HUES48 (cell line): Measurements from ENCODE around the gene PROC.

ENCODE experiments used
- H3K27ac ChIP-seq: one replicate; pipeline ENCODE4 v1.7.0; 2013; ENCODE audit warnings: low read depth, low read length, inconsistent platforms
- H3K27me3 ChIP-seq: 2 replicates; pipeline ENCODE4 v1.6.1; 2013; ENCODE audit warnings: mild to moderate bottlenecking, low read length; ENCODE audit not compliant: control insufficient read depth, insufficient read depth
- H3K36me3 ChIP-seq: 2 replicates; pipeline ENCODE4 v1.6.1; 2013; ENCODE audit warnings: low read length; ENCODE audit not compliant: control insufficient read depth, insufficient read depth
- H3K4me1 ChIP-seq: 2 replicates; pipeline ENCODE4 v1.6.1; 2013; ENCODE audit warnings: mild to moderate bottlenecking, low read length; ENCODE audit not compliant: control insufficient read depth, insufficient read depth
- H3K4me3 ChIP-seq: 2 replicates; pipeline ENCODE4 v1.5.1; 2013; ENCODE audit warnings: mild to moderate bottlenecking, low read depth, low read length
- H3K9ac ChIP-seq: 2 replicates; pipeline ENCODE4 v1.6.1; 2013; ENCODE audit warnings: mild to moderate bottlenecking, low read depth, low read length, moderate library complexity
- H3K9me3 ChIP-seq: 2 replicates; pipeline ENCODE4 v1.6.1; 2013; ENCODE audit warnings: low read length; ENCODE audit not compliant: control insufficient read depth, insufficient read depth

The PROC gene

DNA sequence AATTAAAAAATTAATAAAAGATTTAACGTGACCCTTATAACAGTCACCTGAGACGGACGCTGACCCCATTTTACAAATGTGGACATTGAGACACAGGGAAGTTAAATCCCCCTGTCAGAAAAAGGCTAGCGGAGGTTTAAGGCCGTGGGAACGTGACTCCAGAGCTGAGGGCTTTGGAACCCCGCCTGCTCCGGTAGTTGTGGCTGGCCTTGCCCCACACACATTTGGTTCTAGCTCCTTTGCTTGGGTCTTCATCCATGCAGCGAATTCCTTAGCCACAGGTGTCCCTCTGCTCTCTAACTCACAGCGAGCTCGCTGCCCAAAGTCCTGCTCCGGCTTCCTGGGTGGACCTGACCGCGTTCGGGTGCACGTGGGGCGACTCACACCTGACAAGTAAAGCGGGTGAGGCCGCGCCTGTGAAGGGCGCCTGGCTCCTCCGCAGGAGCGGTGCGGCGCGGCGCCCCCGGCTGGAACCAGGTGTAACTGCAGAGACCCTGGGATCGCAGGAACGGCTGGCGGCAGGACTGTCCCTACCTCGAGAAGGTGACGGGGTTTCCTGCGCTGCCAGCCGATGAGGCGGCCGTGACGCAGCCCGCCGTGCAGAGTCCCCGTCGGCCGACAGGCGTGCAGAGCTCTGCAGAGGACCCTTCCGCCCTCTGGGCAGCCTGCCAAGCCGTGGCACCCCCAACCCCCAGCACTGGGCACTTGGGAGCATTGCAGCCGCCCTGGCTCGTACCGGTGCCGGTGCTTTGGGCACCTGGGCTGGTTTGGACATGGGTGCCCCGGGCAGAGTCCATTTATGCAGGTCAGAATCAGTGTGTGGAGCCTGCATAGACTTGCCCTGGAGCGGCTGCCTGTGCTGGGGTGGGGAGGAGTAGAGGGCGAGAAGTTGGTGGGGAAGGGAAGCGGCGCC, 2.4 kb upstream of the PROC start:
- peaks cover 41% of the 10 kb centered on the region for H3K27me3 ChIP-seq
- no peak overlapping the region for H3K27ac ChIP-seq
- 0 out of 2 replicates have a peak, but pooled peaks cover 2% of the 10 kb centered on the region for H3K9me3 ChIP-seq
- H3K4me3 ChIP-seq, result peak overlapping the region; percentile 54
- H3K36me3 ChIP-seq, result no peaks in the 10 kb centered on the region
- no peak overlapping the region for H3K9ac ChIP-seq
- H3K4me1 ChIP-seq, result 0 out of 2 replicates have a peak, but pooled peaks cover 5% of the 10 kb centered on the region

- Histone ChIP-seq H3K27ac (no peak overlapping the region), H3K4me3 (peak overlapping the region; percentile 54)
Observed at GRCh38 chr2:127416506-127417001, 1.7 kb upstream of the PROC start.

DNA sequence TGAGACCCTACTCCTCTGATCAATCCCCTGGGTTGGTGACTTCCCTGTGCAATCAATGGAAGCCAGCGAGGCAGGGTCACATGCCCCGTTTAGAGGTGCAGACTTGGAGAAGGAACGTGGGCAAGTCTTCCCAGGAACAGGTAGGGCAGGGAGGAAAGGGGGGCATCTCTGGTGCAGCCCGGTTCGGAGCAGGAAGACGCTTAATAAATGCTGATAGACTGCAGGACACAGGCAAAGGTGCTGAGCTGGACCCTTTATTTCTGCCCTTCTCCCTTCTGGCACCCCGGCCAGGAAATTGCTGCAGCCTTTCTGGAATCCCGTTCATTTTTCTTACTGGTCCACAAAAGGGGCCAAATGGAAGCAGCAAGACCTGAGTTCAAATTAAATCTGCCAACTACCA, 821 bp upstream of the PROC start:
- no peak overlapping the region for H3K9ac ChIP-seq
- H3K4me3 ChIP-seq, result no peak overlapping the region
- peaks cover 57% of the 10 kb centered on the region for H3K27me3 ChIP-seq
- no peak overlapping the region for H3K27ac ChIP-seq
- H3K9me3 ChIP-seq, result 0 out of 2 replicates have a peak, but pooled peaks cover 2% of the 10 kb centered on the region
- 0 out of 2 replicates have a peak, but pooled peaks cover 5% of the 10 kb centered on the region for H3K4me1 ChIP-seq
- no peaks in the 10 kb centered on the region for H3K36me3 ChIP-seq

More at GRCh38 chr2:127416506-127417001, 1.7 kb upstream of the PROC start:
- Histone ChIP-seq H3K4me1 (0 out of 2 replicates have a peak, but pooled peaks cover 5% of the 10 kb centered on the region), H3K27me3 (peaks cover 48% of the 10 kb centered on the region), H3K9me3 (0 out of 2 replicates have a peak, but pooled peaks cover 2% of the 10 kb centered on the region), H3K36me3 (no peaks in the 10 kb centered on the region), H3K9ac (no peak overlapping the region)

DNA sequence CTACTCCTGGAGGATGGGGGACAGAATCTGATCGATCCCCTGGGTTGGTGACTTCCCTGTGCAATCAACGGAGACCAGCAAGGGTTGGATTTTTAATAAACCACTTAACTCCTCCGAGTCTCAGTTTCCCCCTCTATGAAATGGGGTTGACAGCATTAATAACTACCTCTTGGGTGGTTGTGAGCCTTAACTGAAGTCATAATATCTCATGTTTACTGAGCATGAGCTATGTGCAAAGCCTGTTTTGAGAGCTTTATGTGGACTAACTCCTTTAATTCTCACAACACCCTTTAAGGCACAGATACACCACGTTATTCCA, 844 bp downstream of the PROC start:
- H3K9me3 ChIP-seq, result no peaks in the 10 kb centered on the region
- no peak overlapping the region for H3K27ac ChIP-seq
- H3K4me3 ChIP-seq, result no peak overlapping the region
- H3K36me3 ChIP-seq, result no peaks in the 10 kb centered on the region
- H3K9ac ChIP-seq, result no peak overlapping the region
- peaks cover 9% of the 10 kb centered on the region for H3K4me1 ChIP-seq
- peaks cover 73% of the 10 kb centered on the region for H3K27me3 ChIP-seq

DNA sequence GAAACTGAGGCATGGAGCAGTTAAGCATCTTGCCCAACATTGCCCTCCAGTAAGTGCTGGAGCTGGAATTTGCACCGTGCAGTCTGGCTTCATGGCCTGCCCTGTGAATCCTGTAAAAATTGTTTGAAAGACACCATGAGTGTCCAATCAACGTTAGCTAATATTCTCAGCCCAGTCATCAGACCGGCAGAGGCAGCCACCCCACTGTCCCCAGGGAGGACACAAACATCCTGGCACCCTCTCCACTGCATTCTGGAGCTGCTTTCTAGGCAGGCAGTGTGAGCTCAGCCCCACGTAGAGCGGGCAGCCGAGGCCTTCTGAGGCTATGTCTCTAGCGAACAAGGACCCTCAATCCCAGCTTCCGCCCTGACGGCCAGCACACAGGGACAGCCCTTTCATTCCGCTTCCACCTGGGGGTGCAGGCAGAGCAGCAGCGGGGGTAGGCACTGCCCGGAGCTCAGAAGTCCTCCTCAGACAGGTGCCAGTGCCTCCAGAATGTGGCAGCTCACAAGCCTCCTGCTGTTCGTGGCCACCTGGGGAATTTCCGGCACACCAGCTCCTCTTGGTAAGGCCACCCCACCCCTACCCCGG, 1.3 kb downstream of the PROC start:
- H3K4me1 ChIP-seq, result peaks cover 9% of the 10 kb centered on the region
- no peaks in the 10 kb centered on the region for H3K9me3 ChIP-seq
- no peaks in the 10 kb centered on the region for H3K36me3 ChIP-seq
- no peak overlapping the region for H3K4me3 ChIP-seq
- H3K27ac ChIP-seq, result no peak overlapping the region
- peaks cover 75% of the 10 kb centered on the region for H3K27me3 ChIP-seq
- no peak overlapping the region for H3K9ac ChIP-seq

DNA sequence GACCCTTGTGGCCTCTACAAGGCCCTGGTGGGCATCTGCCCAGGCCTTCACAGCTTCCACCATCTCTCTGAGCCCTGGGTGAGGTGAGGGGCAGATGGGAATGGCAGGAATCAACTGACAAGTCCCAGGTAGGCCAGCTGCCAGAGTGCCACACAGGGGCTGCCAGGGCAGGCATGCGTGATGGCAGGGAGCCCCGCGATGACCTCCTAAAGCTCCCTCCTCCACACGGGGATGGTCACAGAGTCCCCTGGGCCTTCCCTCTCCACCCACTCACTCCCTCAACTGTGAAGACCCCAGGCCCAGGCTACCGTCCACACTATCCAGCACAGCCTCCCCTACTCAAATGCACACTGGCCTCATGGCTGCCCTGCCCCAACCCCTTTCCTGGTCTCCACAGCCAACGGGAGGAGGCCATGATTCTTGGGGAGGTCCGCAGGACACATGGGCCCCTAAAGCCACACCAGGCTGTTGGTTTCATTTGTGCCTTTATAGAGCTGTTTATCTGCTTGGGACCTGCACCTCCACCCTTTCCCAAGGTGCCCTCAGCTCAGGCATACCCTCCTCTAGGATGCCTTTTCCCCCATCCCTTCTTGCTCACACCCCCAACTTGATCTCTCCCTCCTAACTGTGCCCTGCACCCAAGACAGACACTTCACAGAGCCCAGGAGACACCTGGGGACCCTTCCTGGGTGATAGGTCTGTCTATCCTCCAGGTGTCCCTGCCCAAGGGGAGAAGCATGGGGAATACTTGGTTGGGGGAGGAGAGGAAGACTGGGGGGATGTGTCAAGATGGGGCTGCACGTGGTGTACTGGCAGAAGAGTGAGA, 2.0 kb downstream of the PROC start:
- H3K9ac ChIP-seq, result no peak overlapping the region
- no peak overlapping the region for H3K4me3 ChIP-seq
- no peaks in the 10 kb centered on the region for H3K36me3 ChIP-seq
- H3K9me3 ChIP-seq, result no peaks in the 10 kb centered on the region
- no peak overlapping the region for H3K27ac ChIP-seq
- H3K27me3 ChIP-seq, result peaks cover 71% of the 10 kb centered on the region
- H3K4me1 ChIP-seq, result peaks cover 14% of the 10 kb centered on the region

- Histone ChIP-seq H3K4me3 (no peak overlapping the region), H3K36me3 (no peaks in the 10 kb centered on the region), H3K9me3 (no peaks in the 10 kb centered on the region), H3K27me3 (peaks cover 62% of the 10 kb centered on the region), H3K27ac (no peak overlapping the region), H3K4me1 (peaks cover 13% of the 10 kb centered on the region), H3K9ac (no peak overlapping the region)
Observed at GRCh38 chr2:127421116-127421800, 3.0 kb downstream of the PROC start.

DNA sequence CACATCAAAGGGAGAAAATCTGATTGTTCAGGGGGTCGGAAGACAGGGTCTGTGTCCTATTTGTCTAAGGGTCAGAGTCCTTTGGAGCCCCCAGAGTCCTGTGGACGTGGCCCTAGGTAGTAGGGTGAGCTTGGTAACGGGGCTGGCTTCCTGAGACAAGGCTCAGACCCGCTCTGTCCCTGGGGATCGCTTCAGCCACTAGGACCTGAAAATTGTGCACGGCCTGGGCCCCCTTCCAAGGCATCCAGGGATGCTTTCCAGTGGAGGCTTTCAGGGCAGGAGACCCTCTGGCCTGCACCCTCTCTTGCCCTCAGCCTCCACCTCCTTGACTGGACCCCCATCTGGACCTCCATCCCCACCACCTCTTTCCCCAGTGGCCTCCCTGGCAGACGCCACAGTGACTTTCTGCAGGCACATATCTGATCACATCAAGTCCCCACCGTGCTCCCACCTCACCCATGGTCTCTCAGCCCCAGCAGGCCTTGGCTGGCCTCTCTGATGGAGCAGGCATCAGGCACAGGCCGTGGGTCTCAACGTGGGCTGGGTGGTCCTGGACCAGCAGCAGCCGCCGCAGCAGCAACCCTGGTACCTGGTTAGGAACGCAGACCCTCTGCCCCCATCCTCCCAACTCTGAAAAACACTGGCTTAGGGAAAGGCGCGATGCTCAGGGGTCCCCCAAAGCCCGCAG, 3.8 kb downstream of the PROC start:
- H3K9me3 ChIP-seq, result no peaks in the 10 kb centered on the region
- no peak overlapping the region for H3K27ac ChIP-seq
- H3K9ac ChIP-seq, result no peak overlapping the region
- H3K36me3 ChIP-seq, result no peaks in the 10 kb centered on the region
- H3K27me3 ChIP-seq, result peaks cover 54% of the 10 kb centered on the region
- peak overlapping the region; percentile 57; the same call in 1 of the 2 replicates for H3K4me3 ChIP-seq
- H3K4me1 ChIP-seq, result peaks cover 10% of the 10 kb centered on the region

GRCh38 chr2:127422559-127423477, 4.6 kb downstream of the PROC start:
- Histone ChIP-seq H3K4me3 (peak overlapping the region; percentile 57), H3K9ac (no peak overlapping the region), H3K9me3 (no peaks in the 10 kb centered on the region), H3K27ac (no peak overlapping the region), H3K36me3 (no peaks in the 10 kb centered on the region), H3K27me3 (peaks cover 48% of the 10 kb centered on the region), H3K4me1 (peaks cover 10% of the 10 kb centered on the region)
